AG20443 (cell line): Measurements from ENCODE around the gene HOXC9.
A peak's percentile ranks its signal among the peaks of the same experiment; 100 is the strongest.

Experiments
- DNase-seq: peaks from one replicate; pipeline ENCODE4 v3.0.0; 2012; ENCODE audit warnings: low spot score, mixed read lengths

The HOXC9 gene

GRCh38 chr12:53988541-53989226, 11.3 kb upstream of the HOXC9 start:
- no peak for DNase-seq

- DNase-seq: peak; percentile 46
Measured at GRCh38 chr12:53989227-53990113, 10.5 kb upstream of the HOXC9 start.

- no peak for DNase-seq
Measured at GRCh38 chr12:53990311-53991076, 9.5 kb upstream of the HOXC9 start.

- DNase-seq: peak; percentile 69
Measured at GRCh38 chr12:53991077-53991460, 8.9 kb upstream of the HOXC9 start.

GRCh38 chr12:53992377-53992889, 7.5 kb upstream of the HOXC9 start:
- no peak for DNase-seq

GRCh38 chr12:53993162-53994008, 6.6 kb upstream of the HOXC9 start:
- no peak for DNase-seq

GRCh38 chr12:53994009-53994263, 6.0 kb upstream of the HOXC9 start:
- DNase-seq: no peak

GRCh38 chr12:53994264-53995001, 5.5 kb upstream of the HOXC9 start:
- no peak for DNase-seq

- DNase-seq: no peak
Measured at GRCh38 chr12:53995002-53995377, 5.0 kb upstream of the HOXC9 start.

- DNase-seq: peak; percentile 80
Measured at GRCh38 chr12:53995378-53996239, 4.4 kb upstream of the HOXC9 start.

GRCh38 chr12:53996240-53997203, 3.4 kb upstream of the HOXC9 start:
- no peak for DNase-seq

GRCh38 chr12:53997204-53998109, 2.5 kb upstream of the HOXC9 start:
- DNase-seq: no peak

GRCh38 chr12:53998110-53998899, 1.7 kb upstream of the HOXC9 start:
- DNase-seq: no peak

- no peak for DNase-seq
Measured at GRCh38 chr12:53998900-53999236, 1.1 kb upstream of the HOXC9 start.

GRCh38 chr12:53999559-54000115, 324 bp upstream of the HOXC9 start:
- DNase-seq: peak; percentile 85

- DNase-seq: no peak
Measured at GRCh38 chr12:54001283-54002187, 1.6 kb downstream of the HOXC9 start.
